Cardiac septum (tissue), 1 donor: ENCODE results near the gene UMAD1. TPM values are rescaled to one million over a fixed set of nuclear protein-coding genes. Genes with fewer than 3 reads are reported as not detected.

Source experiments
- DNase-seq: peaks from one replicate; pipeline ENCODE4 v3.0.0-alpha.2; 2020; ENCODE audit warnings: low spot score
- intact Hi-C: fragments of 100-400 bp; cut with DNase I; formaldehyde crosslinking; loops from one replicate; pipeline ENCODE4 v1.14.0; 2022
- long read RNA-seq: library from polyadenylated mRNA; unstranded; transcript quantifications from one replicate; pipeline ENCODE4 v2.0.0, GENCODE V29; 2021
- total RNA-seq: library from RNA; stranded (reverse); fragmentation: NEBNext Ultra II Directional; extraction: Animal tissue kit (Norgen Biotek cat#: 25700); gene quantifications from one replicate; pipeline ENCODE4 v1.2.1, GENCODE V29; 2021
- donor health status: DM: no; HTN: no; CAD: no.

Gene UMAD1
- 16.3 TPM for total RNA-seq
- long read RNA-seq, partial matches to known transcripts: 4 of 28 reads
- long read RNA-seq, other reads (novel, unspliced or antisense): 23 of 28 reads

DNA sequence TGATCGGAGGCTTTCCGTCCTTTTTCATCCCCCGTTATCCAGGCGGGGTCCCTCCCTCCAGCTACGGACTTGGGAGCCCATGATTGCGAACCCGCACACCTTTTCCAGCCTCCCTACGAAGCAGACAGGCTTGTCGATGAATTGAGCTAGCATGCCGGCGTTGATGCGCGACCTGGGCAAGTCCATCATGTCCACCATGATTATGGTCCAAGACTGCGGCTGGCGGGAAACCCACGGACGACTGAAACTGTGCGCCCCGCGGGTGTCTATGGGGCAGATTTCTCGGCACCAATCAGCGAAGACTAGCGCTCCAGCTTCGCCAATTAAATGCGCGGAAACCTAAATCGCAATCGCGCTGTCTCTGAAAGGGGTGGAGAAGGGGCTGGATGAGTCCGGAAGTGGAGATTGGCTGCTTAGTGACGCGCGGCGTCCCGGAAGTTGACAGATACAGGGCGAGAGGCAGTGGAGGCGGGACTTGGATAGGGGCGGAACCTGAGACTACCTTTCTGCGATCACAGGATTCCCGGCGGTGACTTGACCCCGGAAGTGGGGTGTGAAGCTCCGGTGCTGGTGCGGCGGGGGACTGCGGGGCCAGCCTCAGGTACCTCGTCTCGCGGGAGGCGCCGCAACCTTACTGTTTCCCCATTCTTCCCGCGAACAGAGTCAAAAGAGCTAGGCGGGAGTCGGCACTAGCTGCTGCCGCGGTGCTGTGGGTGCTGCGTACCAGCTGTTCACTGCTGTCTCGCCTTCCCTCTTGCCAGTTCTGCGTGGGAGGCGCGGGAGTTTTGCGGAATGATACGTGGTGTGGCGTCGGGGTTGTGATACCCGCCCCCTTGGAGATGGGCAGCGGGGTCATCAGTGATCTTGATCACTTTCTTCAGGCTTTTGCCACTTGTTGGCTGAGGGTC, at the start of gene UMAD1:
Gene UMAD1 (plus strand): TSS at position 532 of the 908 bp plus-strand sequence. CDS start 32,620 bp downstream, outside the sequence.
- peak; percentile 100 for DNase-seq
- intact Hi-C loops: no loop called here

DNA sequence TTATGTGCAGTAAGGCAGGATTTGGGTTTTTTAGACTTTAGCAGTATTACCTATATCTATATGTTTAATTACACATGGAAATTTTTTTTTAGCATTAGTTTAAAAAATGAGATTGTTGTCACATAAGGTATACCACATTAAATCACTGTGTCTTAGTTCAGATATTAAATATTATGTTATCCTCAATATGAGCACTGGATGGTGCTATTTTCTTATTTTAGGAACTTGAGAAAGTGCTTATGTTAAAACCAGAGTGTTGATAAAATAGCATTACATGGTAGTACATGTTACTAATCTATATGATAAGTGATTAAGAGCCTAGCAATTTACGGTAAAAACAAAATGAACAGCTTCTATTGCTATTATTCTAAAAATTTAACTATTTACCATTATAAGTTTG, 45.1 kb upstream of the UMAD1 start:
- intact Hi-C loops: loop anchor here (5.0 to 10.0 kb wide), 2 partner anchors 619 to 702 kb away; no protein-coding TSS in a partner anchor
- no peak for DNase-seq

DNA sequence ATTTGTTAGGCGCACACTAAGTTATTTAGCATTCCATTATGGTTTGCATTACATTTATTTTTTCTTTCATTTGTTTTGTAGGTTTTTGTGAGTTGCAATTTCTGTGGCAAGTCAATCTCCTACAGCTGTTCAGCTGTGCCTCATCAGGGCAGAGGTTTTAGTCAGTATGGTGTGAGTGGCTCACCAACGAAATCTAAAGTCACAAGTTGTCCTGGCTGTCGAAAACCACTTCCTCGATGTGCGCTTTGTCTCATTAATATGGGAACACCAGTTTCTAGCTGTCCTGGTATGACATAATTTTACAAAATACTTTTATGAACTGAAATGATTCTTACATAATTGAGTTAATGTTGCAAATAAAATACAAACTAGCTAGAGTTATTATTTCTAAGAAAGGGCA, 44.4 kb upstream of the UMAD1 start:
- intact Hi-C loops: loop anchor here (5.0 to 10.0 kb wide), 2 partner anchors 619 to 701 kb away; no protein-coding TSS in a partner anchor
- DNase-seq: no peak

DNA sequence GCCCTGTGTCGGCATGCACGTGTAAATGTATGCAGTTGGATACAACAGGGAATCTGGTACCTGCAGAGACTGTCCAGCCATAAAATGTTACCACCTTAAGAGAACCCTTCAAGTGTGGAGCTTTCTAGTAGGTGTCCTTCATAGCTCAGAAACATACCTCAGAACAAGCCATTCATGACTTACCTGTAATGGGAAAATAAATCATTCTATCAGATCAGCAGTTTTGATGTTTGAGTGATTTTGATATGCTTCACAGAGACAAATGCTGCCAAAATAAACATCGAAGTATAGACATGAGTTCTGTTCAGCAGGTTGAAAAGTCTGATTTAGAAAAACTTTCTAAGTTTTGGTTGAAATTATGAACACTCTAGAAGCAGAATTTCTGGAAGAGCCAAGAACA, 33.5 kb upstream of the UMAD1 start:
- intact Hi-C loops: no loop called here
- no peak for DNase-seq

DNA sequence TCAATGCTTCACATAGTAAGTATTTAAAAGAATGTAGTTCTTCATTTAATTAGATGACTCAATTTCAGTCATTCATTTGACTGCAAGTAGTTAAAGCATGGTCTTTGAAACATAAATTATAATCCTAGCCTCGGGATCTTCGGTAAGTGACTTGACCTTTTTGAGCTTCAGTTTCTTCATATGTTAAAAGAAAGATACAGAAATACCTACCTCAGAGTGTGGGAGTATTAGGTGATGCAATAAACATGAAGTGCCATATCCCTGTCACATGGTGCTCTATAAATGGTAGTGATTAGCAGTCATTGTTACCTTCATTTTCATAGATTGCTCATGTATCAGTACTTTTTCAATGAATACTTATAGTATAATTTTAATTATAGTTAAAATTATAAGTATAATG, 31.2 kb upstream of the UMAD1 start:
- intact Hi-C loops: no loop called here
- DNase-seq: no peak

DNA sequence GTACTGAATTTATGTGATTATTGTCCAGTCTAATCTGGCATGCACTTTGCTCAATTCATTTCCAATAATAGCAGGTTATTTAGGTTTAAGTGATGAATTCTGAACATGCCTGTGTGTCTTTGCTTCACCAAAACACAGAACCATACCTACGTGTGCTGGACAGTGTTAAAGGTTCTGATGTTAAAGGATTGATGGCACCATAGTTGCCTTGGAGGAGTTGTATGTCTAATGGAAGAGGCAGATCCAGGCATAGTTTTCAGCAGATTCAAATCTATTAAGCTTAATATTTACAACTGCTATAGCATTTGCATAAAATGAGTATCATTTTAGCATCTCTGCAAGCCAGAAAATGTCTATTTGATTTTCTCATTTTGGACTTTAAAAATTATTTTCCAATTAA, 28.0 kb upstream of the UMAD1 start:
- no peak for DNase-seq
- intact Hi-C loops: no loop called here

DNA sequence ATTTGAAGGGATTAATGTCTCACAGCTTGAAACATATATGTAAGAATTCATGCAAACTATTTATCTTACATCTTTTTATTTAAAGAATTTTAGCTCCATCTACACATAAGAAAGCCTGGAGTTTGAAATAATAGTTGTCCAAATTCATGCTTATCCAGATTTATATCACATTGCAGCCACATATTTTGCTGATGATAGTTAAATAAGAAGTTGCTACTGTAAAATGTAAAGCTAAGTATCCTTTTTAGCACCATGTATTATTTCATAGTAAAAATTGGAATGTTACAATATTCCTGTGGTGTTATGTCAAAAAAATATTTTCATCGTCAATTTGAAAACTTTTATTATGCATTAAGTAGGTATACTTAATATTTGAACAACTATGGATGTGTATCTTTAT, 27.3 kb upstream of the UMAD1 start:
- intact Hi-C loops: no loop called here
- DNase-seq: no peak

DNA sequence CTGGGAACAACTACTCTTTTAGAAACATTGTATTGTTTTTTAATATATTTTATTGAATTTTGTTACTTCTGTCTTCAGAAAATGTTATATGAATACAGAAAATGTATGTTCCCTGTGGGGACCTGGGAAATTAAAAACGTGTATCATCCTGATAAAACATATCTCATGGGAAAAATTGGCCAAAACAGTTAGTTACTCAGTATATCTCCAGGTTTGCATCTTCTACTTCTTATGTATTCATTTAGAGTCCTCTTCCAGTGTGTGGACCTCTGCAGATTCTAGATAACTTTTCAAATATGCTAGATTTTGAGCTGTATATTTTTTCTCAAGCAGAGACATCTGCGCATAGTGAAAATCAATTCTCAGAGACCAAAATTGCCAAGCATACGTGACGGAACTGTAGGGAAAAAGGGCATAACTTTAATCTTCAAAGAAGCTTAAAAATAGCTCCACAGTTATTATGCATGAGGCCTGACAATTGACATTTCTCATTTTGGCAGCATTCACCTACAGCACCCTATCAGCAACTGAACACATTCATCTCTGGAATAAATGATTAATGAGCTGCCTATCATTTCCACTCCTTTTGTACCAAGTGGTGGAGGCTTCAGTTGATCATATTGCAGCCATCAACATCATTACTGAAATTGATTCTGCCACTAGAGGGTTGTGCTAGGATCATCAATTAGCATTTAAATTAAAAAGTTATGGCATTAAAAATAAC, 26.4 kb upstream of the UMAD1 start:
- DNase-seq: no peak
- intact Hi-C loops: no loop called here

DNA sequence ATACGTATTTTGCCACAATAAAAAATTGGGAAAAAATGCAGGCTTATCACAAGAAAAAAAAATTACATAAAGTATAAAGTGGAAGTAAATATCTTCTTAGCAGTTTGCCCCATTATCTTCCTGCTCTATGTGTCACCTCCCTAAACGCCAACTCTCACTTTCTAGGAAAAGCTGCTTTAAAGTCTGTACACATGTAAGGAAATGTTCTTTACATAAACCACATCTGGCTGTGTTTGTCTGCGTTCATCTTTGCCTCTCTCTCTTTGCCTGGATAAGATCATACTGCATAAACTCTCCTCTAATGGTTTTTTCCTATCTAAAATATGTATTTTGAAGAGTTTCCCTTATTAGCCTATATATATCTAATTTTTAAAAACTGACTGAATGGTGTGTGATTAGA, 23.0 kb upstream of the UMAD1 start:
- intact Hi-C loops: no loop called here
- no peak for DNase-seq

DNA sequence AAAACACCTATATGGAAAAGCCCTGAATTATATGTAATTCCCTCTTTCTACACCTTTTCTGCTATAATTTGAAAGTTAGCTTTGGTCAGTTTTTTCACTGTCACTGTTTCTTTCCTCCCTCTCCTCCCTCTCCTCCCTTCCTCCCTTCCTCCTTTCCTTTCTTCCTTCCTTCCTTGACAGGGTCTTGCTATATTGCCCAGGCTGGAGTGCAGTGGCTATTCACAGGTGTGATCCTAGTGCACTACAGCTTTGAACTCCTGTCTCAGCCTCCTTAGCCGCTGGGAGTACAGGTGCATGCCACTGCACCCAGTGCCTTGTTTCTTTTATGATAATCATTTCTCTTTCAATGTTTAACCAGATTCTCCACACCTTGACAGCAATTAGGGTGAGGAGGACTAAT, 22.1 kb upstream of the UMAD1 start:
- no peak for DNase-seq
- intact Hi-C loops: no loop called here

DNA sequence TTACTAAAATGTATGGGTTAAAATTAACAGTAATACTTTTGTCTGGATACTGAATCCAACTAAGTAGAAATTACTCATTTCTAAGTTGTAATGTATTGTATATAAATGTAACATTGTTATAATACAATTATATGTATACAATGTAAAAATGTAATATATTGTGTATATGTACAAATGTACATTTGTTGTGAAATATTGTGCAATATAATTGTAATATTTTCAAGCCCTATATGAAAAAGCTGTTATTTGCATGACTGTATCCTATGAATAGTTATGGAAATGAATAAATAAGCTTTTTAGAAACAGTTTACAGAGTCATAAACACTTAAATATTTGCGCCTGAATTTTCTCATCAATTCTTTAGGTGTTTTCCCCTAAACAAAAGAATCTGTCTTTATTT, 20.3 kb upstream of the UMAD1 start:
- DNase-seq: no peak
- intact Hi-C loops: no loop called here

DNA sequence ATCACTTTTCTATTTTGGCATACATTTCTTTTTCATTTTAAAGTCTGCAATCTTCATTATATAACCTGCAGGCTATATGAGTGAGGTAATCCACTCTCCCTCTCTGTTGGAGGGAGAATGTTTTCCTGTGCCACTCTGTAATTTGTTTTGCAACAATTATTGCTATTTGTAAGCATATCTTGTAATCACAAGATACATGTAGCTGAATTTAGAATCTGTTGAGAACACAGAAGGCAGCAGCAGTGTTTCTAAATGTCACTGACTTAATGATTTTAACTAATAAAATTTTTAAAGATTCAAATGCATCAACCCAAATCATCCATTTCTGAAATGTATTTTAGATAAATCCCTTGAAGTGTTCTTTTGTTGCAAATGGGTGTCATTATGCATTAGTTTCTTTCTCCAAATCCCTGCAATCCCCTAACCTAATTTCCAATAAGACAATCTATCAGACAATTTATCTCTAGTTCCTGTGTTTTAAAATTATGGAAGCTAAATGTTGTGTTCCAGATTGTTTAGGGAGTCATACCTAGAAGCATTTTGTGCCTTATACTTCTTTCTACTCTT, 19.8 kb upstream of the UMAD1 start:
- no peak for DNase-seq
- intact Hi-C loops: no loop called here

DNA sequence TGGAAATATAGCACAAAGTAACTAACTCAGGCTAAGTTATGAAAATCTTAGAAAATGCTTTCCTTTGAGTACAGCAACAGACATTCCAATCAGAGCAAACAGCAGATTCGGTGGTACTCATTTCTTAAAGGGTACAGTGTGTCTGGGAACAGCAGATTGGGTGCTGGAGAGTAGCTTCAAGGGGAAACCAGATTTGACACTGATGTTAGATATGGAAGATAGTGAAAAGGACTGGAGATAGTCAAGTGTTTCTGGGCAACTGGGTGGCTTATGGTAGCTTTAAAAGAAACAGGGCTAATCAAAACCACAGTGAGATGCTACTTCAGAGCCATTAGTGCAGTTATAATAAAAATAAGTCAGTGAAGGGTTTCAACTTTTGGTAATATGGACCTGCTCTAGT, 12.1 kb upstream of the UMAD1 start:
- DNase-seq: no peak
- intact Hi-C loops: no loop called here

DNA sequence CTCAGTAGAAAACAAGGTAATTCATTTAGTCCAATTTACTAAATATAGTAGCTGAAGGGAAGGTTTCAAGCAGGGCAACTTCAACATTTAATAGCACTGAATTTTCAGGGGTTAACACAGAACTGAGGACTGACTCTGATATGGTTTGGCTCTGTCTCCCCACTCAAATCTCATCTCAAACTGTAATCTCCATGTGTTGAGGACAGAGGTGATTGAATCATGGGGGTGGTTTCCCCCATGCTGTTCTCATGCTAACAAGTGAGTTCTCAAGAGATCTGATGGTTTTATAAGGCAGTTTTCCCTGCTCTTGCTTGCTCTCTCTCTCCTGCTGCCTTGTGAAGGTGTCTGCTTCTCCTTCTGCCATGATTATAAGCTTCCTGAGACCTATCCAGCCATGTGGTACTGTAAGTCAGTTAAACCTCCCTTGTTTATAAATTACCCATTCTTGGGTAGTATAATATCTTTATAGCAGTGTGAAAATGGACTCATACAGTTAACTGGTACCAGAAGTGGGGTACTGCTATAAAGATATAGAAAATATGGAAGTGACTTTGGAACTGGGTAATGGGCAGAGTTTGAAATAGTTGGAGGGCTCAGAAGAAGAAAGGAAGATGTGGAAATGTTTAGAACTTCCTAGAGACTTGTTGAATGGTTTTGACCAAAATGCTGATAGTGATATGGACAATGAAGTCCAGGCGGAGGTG, 9.8 kb upstream of the UMAD1 start:
- intact Hi-C loops: no loop called here
- no peak for DNase-seq

DNA sequence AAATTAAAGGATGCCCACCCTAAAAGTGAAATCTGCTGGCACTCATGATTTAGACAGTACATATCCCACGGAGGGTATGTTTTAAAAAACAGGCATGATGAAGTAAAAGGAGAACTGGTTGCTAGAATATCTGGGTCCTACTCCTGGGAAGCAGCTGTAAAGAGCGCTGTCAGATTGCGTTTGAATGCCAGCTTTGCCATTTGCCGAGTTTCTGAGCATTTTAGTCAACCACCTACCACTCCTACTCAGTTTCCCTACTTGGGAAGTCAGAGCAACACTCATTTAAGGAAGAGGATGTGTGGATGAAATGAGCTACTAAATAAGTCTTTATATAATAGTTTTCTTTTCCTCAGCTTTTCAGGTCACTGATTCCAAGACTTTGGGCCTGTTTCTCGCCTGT, 1.1 kb upstream of the UMAD1 start:
- DNase-seq: no peak
- intact Hi-C loops: loop anchor here (2.0 kb wide), 1 partner anchor 329 kb away; the partner anchor contains the start of gene GLCCI1

DNA sequence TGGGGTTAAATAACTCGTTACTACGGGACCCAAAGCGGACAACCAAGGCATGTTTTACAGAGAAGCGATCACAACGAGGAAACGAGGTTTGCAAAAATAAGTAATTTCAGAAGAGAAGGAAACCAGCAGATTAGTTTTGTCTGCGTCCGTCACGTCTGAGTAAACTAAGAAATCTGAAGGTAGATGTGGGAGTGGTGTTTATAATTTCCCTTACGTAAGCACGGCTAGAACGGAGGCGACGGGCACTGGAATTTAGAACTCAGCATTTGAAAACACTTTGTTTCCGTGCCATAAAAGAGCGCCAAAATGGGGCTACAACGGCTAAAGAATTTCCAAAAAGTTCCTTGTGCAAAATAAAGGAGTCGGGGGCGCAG, 718 bp upstream of the UMAD1 start:
- DNase-seq: no peak
- intact Hi-C loops: loop anchor here (2.0 kb wide), 1 partner anchor 329 kb away; the partner anchor contains the start of gene GLCCI1

DNA sequence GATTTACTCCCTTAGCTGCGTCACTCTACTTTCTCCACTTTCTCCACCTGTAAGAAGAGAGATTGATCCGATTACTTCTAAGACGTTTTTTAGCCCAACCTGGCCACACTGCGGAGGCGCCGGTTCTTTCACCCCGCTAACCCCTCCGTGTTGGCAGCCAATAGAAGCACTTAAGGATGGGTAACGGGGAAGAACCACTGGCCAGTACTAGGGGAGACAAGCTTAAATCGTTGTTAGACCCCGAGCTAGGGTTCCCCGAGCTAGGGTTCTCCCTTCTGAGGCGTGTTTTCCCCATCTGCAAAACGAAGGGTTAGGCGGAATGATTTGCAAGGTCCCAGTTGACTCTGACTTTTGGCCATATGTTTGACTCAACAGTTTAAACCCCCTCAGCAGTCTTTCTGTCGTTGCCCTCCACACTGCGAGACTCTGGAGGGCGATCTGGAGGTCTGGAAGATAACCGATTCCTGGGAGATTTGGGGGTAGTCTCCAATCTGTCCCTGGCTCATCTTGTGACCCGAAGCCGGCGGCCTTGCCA, 644 bp downstream of the UMAD1 start:
- intact Hi-C loops: no loop called here
- DNase-seq: no peak

DNA sequence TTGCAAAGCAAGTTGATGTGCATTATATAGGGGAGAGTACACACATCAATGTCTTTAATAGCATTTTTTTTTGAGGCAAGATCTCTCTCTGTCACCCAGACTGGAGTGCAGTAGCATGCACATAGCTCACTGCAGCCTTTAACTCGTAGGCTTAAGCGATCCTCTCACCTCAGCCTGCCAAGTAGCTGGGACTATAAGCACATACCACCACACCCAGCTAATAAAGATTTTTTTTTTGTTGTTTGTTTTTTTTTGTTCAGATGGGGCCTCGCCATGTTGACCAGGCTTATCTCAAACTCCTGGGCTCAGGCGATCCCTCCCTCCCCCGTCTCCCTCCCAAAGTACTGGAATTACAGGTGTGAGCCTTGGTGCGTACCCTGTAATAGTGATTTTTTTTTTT, 1.5 kb downstream of the UMAD1 start:
- DNase-seq: no peak
- intact Hi-C loops: no loop called here

DNA sequence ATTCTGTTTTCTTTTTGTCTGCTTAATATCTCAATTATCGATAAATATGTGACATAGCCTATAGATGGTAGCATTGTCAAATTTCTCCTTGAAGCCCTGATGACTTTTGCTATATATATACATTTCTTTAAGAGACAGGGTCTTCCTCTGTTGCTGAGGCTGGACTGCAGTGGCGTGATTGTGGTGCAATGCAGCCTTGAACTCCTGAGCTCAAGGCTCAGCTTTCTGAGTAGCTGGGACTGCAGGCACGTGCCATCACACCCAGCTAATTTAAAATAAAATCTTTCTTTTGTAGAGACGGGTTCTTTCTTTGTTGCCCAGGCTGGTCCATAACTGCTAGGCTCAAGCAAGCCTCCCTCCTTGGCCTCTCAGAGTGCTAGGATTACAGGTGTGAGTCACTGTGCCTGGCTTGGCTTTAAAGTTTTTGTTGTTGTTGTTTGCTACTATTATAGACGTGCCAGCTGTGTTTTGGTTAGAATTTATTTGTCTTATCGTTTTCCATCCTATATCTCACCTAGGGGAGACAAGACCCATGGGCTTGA, 7.0 kb downstream of the UMAD1 start:
- DNase-seq: no peak
- intact Hi-C loops: no loop called here
